Measurements from ENCODE around the gene TUSC1. TPM values are rescaled to one million over a fixed set of nuclear protein-coding genes. Genes with fewer than 3 reads are reported as not detected.

Gene TUSC1
- polyA plus RNA-seq (2012; ENCODE audit: insufficient read length, low read depth) = not detected

- TF ChIP-seq SIN3A (IDR thresholded peaks at IDR 0.05; ENCODE audit: borderline replicate concordance, insufficient read depth, low read length) = no peak
- TF ChIP-seq REST (IDR thresholded peaks at IDR 0.05; ENCODE audit: insufficient read depth in 1 of 2, low read depth in 2 of 2, low read length in 2 of 2) = no peak
- no peak for TF ChIP-seq FOXP2 (optimal IDR thresholded peaks at IDR 0.05; ENCODE audit: borderline replicate concordance, extremely low read depth, extremely low read length, insufficient read depth)
- TF ChIP-seq POLR2AphosphoS5 (IDR thresholded peaks at IDR 0.05; ENCODE audit: low read depth, low read length) = no peak
- TF ChIP-seq TAF1 (IDR thresholded peaks at IDR 0.05; ENCODE audit: borderline replicate concordance, insufficient read depth, low read length) = no peak
Observed at GRCh38 chr9:25678147-25678666, at the start of gene TUSC1. Gene TUSC1, minus strand, starts transcription at chr9:25678444. Its CDS starts 132 bp downstream, at chr9:25678312.

GRCh38 chr9:25726871-25727410, 48.7 kb upstream of the TUSC1 start:
- TF ChIP-seq SIN3A (IDR thresholded peaks at IDR 0.05; ENCODE audit: borderline replicate concordance, insufficient read depth, low read length) = no peak
- TF ChIP-seq TAF1 (IDR thresholded peaks at IDR 0.05; ENCODE audit: borderline replicate concordance, insufficient read depth, low read length) = no peak
- TF ChIP-seq REST (IDR thresholded peaks at IDR 0.05; ENCODE audit: insufficient read depth in 1 of 2, low read depth in 2 of 2, low read length in 2 of 2) = no peak
- no peak for TF ChIP-seq FOXP2 (optimal IDR thresholded peaks at IDR 0.05; ENCODE audit: borderline replicate concordance, extremely low read depth, extremely low read length, insufficient read depth)
- TF ChIP-seq POLR2AphosphoS5 (IDR thresholded peaks at IDR 0.05; ENCODE audit: low read depth, low read length) = no peak

DNA sequence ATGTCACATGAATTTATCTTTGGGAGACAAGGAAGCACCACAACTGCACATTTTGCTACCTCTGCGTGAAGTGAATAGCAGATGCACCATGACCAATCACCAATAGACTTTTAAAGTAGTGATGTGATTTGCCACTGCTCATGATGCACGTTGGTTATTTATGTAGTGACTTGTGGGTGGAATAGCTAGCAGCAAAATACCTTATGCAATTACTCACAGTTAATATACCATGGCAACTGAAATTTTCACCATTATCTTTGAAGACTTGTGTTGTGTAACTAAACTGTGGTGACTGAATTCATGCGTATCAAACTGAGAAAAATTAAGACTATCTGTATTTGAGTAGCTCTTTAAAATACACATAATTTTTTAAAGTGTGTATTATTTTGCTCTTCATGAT, 46.2 kb upstream of the TUSC1 start:
- TF ChIP-seq FOXP2 (optimal IDR thresholded peaks at IDR 0.05; ENCODE audit: borderline replicate concordance, extremely low read depth, extremely low read length, insufficient read depth) = no peak
- no peak for TF ChIP-seq REST (IDR thresholded peaks at IDR 0.05; ENCODE audit: insufficient read depth in 1 of 2, low read depth in 2 of 2, low read length in 2 of 2)
- no peak for TF ChIP-seq POLR2AphosphoS5 (IDR thresholded peaks at IDR 0.05; ENCODE audit: low read depth, low read length)
- no peak for TF ChIP-seq SIN3A (IDR thresholded peaks at IDR 0.05; ENCODE audit: borderline replicate concordance, insufficient read depth, low read length)
- TF ChIP-seq TAF1 (IDR thresholded peaks at IDR 0.05; ENCODE audit: borderline replicate concordance, insufficient read depth, low read length) = no peak

DNA sequence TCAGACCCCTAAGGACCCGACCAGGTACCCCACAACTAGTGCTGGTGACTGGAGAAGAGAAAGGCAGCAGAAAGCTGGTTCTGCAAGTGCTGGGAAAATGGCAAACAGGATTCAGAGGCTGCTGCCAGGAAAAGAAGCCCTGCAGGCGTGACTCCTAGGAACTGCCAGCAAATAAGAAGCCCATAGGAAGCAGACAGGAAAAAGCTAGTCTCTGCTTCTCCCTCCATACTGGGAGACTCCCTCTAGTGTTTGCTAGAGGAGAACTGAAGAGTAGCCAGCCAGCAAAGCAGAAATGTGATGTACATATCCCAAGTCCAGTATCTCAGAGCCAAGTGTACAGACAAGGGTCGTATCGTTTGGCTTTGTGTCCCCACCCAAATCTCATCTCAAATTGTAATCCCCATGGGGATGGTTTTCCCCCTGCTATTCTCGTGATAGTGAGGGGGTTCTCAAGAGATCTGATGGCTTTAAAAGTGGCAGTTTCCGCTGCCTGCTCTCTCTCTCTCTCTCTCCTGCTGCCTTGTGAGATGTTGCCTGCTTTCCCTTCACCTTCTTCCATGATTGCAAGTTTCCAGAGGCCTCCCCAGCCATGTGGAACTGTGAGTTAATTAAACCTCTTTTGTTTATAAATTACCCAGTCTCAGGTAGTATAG, 38.1 kb upstream of the TUSC1 start:
- no peak for TF ChIP-seq POLR2AphosphoS5 (IDR thresholded peaks at IDR 0.05; ENCODE audit: low read depth, low read length)
- TF ChIP-seq REST (IDR thresholded peaks at IDR 0.05; ENCODE audit: insufficient read depth in 1 of 2, low read depth in 2 of 2, low read length in 2 of 2) = no peak
- TF ChIP-seq FOXP2 (optimal IDR thresholded peaks at IDR 0.05; ENCODE audit: borderline replicate concordance, extremely low read depth, extremely low read length, insufficient read depth) = no peak
- no peak for TF ChIP-seq TAF1 (IDR thresholded peaks at IDR 0.05; ENCODE audit: borderline replicate concordance, insufficient read depth, low read length)
- no peak for TF ChIP-seq SIN3A (IDR thresholded peaks at IDR 0.05; ENCODE audit: borderline replicate concordance, insufficient read depth, low read length)
